Inferior parietal cortex (tissue), 1 donor: ENCODE data around the gene LCE2D.
"Not testable (repeated sequence)": the region's sequence is repeated elsewhere in the genome, so short reads cannot be mapped to it uniquely, and the experiment has no call there.

Experiments
- DNase-seq: peaks from one replicate; pipeline ENCODE4 v3.0.0-alpha.2; 2016; ENCODE audit errors: extremely low spot score

Gene LCE2D

GRCh38 chr1:152663098-152663497 lies at the start of gene LCE2D:
LCE2D (plus strand) TSS chr1:152663380; CDS start chr1:152664106, 726 bp downstream.
- no peak for DNase-seq

DNA sequence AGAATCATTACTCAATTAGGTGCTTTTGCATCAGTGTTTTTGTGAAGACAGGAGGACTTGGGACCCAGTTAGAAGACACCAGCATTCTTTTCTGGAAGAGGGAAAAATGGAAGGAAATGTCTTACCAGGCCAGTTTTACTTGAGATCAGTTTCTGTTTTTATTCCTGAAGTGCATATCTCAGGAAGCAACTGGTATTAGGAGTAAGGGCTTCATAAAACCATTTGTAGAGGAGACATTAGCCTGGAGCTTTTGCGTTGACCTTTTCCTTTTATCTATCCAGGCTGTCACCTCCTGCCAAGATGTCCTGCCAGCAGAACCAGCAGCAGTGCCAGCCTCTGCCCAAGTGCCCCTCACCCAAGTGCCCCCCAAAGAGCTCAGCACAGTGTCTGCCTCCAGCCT lies 49.7 kb upstream of the LCE2D start, which contains the start of gene LCE3B:
LCE3B (plus strand) TSS at position 301 of the 400 bp plus-strand sequence; CDS start at position 301, 0 bp downstream.
- DNase-seq = no peak

- no peak for DNase-seq
Observed at GRCh38 chr1:152621993-152622392, 41.2 kb upstream of the LCE2D start.

DNA sequence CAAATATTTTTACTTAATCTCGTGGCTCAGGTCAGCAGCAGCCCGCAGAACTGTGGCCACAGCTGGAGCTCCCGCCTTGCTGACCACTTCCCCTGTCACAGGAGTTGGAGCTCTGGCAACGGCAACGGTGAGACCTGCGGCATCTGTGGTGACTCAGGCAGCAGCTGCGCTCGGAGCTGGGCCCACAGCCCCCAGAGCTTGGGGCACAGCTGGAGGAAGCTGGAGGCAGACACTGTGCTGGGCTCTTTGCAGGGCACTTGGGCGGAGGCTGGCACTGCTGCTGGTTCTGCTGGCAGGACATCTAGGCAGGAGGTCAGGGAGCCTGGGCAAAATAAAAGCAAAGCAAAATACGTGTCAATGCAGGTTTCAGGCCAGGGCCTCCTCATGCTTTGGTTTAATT lies 40.4 kb upstream of the LCE2D start, which contains the start of gene LCE3A:
LCE3A (minus strand) TSS at position 301 of the 400 bp plus-strand sequence; CDS start at position 301, 0 bp downstream.
- DNase-seq = no peak

DNA sequence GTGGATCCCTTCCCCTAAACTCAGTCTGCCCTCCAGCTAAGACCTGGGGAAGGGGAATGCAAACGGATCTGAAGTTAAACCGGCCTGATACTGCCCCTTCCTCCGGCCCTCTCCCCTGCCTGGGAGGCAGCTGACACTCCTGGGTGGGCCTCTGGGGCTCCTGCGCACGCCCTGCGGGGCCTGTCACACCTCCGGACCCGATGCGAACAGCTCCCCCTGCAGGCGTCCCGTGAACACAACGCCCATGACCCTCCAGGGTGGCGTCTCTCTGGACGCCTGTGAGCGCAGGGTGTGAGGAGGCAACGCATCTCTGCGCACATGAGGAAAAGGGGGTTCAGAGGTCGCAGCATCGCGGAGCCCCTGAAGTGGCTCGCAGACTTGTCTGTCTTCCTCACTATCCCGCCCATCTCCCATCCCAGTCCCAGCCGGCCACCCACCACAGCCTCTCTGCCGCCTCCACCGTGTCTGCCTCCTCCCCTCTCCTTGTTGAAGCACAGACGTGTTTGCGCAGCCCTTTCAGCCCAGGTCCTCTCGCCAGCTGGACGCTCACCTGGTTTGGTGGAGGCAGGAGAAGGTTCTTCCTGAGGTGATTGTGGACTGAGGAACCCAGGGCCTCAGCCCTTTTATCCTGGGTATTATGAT lies 39.9 kb upstream of the LCE2D start:
- no peak for DNase-seq

DNA sequence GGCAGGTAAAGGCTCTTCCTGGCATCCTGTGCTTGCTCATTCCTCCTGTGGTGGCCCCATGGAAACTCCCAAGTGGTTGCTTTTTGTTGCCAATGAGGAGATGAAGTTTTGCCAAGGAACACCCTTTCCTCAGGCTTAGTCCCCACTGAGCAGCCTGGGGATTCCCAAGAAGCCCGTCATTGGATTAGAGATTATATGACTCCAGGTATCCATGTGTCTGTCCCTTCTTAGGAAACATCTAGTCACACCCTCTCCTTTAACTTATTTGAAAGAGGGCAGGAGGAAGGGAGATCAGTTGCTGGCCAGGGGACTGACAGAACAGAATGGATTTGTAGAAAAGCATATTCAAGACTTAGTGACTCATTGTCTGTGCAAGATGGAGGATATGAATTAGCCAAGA lies 36.4 kb upstream of the LCE2D start:
- DNase-seq = no peak

DNA sequence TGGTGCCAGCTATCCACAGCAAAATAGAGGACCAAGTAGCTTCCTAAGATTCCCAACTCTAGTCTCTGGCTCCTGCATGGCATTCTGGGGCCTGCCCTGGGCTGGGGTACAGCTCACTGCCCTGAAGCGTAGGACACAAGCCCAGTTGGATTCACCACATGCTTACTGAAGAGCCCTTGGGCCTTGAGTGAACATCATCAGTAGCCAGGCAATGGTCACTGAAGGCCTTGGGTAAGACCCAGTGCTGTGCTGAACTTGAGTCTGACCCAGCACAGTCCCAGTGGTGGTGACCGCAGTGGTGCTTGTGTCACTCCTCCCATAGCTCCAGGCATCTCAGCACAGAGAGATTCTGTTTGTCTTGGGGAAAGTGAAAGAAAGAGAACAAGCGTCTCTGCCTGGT lies 32.6 kb upstream of the LCE2D start:
- DNase-seq = no peak

DNA sequence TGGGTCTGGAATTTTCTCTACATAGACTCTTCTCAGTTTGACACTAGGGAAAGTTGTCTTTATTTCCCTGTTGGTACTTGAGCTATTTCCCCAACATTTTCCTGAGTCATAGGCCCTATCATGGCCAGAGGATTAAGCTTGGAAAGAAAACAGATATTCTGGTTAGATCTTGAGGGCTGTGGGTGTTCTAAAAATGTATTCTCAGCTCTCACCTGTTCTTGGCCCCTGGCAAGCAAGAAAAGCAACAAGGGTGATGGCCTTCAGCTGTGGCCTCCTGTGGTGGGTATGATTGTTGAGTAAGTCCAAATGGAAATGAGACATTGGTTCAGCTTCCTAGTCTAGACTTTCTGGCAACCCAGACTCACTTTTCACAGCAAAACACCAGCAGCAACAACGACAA lies 22.8 kb upstream of the LCE2D start:
- no peak for DNase-seq

- DNase-seq = no peak
Observed at GRCh38 chr1:152643945-152644344, 19.2 kb upstream of the LCE2D start.

- DNase-seq = no peak
Observed at GRCh38 chr1:152645146-152645545, 18.0 kb upstream of the LCE2D start.

- no peak for DNase-seq
Observed at GRCh38 chr1:152646656-152647055, 16.5 kb upstream of the LCE2D start.

DNA sequence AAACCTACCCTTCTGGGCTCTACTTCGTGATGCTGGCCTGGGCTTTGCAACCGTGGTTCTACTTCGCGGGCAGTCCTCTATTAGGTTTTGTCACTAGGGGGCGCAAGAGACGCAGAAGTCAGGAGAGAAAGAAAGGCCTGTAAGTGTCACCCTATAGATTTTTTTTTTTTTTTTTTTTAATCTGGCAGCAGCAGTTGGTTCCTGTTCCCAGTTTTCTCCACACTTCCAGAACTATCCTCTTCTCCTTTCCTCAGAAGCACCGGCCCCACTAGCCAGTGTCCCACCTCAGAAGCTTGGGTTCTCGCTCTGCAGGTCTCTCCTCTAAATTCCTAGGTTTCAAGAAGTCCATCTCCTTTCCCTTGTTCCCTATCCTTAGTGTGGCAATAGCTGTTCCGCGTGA lies 9.1 kb upstream of the LCE2D start:
- DNase-seq = peak; percentile 66

GRCh38 chr1:152656459-152656858 lies 6.7 kb upstream of the LCE2D start:
- no peak for DNase-seq

DNA sequence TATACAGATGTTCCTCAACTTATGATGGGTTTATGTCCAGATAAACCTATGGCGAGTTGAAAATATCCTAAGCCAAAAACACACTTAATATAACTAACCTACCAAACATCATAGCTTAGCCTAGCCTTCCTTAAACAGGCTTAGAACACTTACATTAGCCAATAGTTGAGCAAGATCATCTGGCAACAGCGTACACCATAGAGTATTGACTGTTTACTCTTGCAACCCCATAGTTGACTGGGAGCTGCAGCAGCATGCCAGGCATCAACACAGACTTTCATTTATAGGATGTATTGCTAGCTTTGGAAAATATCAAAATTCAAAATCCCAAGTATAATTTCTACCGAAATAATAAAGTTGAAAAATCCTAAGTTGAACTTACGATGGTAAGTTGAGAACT lies 5.5 kb upstream of the LCE2D start:
- no peak for DNase-seq

GRCh38 chr1:152658649-152659048 lies 4.5 kb upstream of the LCE2D start:
- no peak for DNase-seq

- not testable (repeated sequence) for DNase-seq
Observed at GRCh38 chr1:152666171-152666570, 3.0 kb downstream of the LCE2D start.

- peak; percentile 7 for DNase-seq
Observed at GRCh38 chr1:152667648-152668047, 4.5 kb downstream of the LCE2D start.

DNA sequence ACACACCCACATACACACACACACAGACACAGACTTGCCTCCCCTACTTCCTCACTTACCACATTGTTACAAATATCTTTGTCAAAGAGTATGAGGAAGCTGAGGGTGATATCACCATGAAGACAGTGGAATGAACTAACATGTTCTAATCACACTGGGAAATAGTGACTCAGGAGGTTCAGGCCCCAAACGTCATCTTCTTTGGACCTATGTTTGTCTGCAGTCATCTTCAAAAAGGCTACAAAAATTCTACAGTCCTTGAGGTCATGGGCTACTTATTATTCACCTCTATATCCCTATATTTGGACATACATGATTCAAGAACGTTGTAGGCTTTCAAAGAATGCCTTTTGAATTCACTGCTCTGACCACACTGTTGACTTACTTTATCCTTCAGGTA lies 9.8 kb downstream of the LCE2D start:
- no peak for DNase-seq

DNA sequence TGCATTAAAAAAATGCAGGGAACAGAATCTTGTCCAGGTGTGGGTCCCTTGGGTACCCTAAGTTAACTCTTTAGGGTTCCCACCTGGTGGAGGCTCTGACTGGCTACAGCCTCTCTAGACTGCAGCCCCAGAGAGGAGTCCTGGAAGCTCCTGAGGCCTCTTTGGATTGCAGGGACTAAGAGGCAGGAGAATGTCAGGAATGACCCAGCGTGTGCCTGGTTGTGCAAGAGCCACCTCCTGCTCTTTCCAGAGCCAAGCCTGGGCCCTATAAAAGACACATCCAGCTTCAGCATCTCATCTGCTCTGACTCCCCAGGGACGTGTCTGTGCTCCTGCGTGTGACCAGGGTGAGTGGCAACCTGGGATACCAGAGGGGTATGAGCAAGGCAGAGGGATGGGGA lies 11.8 kb downstream of the LCE2D start, which contains the start of gene LCE2C:
LCE2C (plus strand) TSS at position 297 of the 400 bp plus-strand sequence. CDS start 737 bp downstream, outside the sequence.
- not testable (repeated sequence) for DNase-seq

- no peak for DNase-seq
Observed at GRCh38 chr1:152679459-152679858, 16.3 kb downstream of the LCE2D start.

DNA sequence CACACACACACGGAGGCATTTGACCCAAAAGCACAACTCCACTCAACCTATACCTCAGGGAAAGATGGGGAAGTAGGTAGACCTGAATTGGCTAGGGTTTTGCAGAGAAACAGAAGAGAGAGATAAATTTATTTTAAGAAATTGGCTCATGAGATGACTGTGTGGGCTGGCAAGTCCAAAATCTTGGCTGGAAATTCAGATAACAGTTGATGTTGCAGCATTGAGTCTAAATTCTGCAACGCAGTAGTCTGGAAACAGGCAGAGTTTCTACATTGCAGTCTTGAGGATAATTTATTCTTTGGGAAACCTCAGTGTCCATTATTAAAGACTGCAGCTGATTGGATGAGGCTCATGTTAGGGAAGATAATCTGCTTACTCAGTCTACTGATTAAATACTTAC lies 18.4 kb downstream of the LCE2D start:
- peak; percentile 22 for DNase-seq

DNA sequence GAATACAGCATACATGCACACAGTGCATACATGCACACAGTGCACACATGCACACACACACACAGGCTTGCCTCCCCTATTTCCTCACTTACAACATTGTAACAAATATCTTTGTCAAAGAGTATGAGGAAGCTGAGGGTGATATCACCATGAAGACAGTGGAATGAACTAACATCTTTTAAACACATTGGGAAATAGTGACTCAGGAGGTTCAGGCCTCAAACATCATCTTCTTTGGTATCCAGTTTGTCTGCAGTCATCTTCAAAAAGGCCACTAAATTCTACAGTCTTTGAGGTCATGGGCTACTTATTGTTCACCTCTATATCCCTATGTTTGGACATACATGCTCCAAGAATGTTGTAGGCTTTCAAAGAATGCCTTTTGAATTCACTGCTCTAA lies 20.7 kb downstream of the LCE2D start:
- no peak for DNase-seq

DNA sequence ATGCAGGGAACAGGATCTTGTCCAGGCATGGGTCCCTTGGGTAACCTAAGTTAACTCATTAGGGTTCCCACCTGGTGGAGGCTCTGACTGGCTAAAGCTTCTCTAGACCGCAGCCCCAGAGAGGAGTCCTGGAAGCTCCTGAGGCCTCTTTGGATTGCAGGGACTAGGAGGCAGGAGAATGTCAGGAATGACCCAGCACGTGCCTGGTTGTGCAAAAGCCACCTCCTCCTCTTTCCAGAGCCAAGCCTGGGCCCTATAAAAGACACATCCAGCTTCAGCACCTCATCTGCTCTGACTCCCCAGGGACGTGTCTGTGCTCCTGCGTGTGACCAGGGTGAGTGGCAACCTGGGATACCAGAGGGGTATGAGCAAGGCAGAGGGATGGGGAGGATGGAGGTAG lies 22.6 kb downstream of the LCE2D start, which contains the start of gene LCE2B:
LCE2B (plus strand) TSS at position 301 of the 400 bp plus-strand sequence. CDS start 721 bp downstream, outside the sequence.
- DNase-seq = not testable (repeated sequence)
